Lung (tissue), 12 donors: ENCODE measurements around the gene LSAMP. TPM values are rescaled to one million over a fixed set of nuclear protein-coding genes. Genes with fewer than 3 reads are reported as not detected.

Source experiments
- ATAC-seq: fragments of 200-7000 bp; cut with Tn5 transposase; one replicate; pipeline ENCODE4 v1.9.1; 2020; ENCODE audit warnings: moderate number of reproducible peaks; ENCODE audit not compliant: insufficient read depth, low FRiP score
- DNase-seq, 3 donors: peaks; one replicate each; pipeline ENCODE4 v3.0.0-alpha.2; 2013 to 2017
- H3K27ac ChIP-seq, 2 donors: one replicate each; pipeline ENCODE4 v1.5.1; 2013; ENCODE audit warnings: mild to moderate bottlenecking in 2 of 2, moderate library complexity in 2 of 2, control low read depth in 1 of 2, inconsistent platforms in 1 of 2, low read depth in 1 of 2, low read length in 1 of 2
- H3K27me3 ChIP-seq, 3 donors: one replicate each; pipeline ENCODE4 v1.5.1; 2013; ENCODE audit warnings: low read length in 2 of 3; ENCODE audit not compliant: control insufficient read depth in 3 of 3, insufficient read depth in 3 of 3
- H3K36me3 ChIP-seq, 4 donors: one replicate each; pipeline ENCODE4 v1.5.1; 2013; ENCODE audit warnings: low read length in 4 of 4, mild to moderate bottlenecking in 1 of 4, moderate library complexity in 1 of 4; ENCODE audit not compliant: control insufficient read depth in 4 of 4, insufficient read depth in 4 of 4
- H3K4me1 ChIP-seq, 5 donors: one replicate each; pipeline ENCODE4 v1.5.1; 2013; ENCODE audit warnings: low read length in 5 of 5, mild to moderate bottlenecking in 2 of 5, moderate library complexity in 1 of 5; ENCODE audit not compliant: control insufficient read depth in 5 of 5, insufficient read depth in 5 of 5
- H3K4me3 ChIP-seq: one replicate; pipeline ENCODE4 v1.5.1; 2013; ENCODE audit warnings: mild to moderate bottlenecking, control low read depth, moderate library complexity
- H3K9ac ChIP-seq, 2 donors: one replicate each; pipeline ENCODE4 v1.5.1; 2013; ENCODE audit warnings: low read length in 2 of 2, control low read depth in 1 of 2; ENCODE audit not compliant: insufficient read depth in 1 of 2
- H3K9me3 ChIP-seq, 4 donors: one replicate each; pipeline ENCODE4 v1.5.1; 2013; ENCODE audit warnings: low read length in 3 of 4, mild to moderate bottlenecking in 1 of 4, moderate library complexity in 1 of 4; ENCODE audit not compliant: control insufficient read depth in 4 of 4, insufficient read depth in 3 of 4
- WGBS, 2 donors: extraction: QIAGEN DNeasy Blood & Tissue Kit; methylation state at CpG; one replicate each; pipeline ENCODE4 v1.1.7; 2013; 5-methylcytosine and 5-hydroxymethylcytosine counted together
- polyA plus RNA-seq, 2 donors: library from polyadenylated mRNA; stranded (reverse); fragments of 200-250 nt; gene quantifications; one replicate each; pipeline ENCODE4 v1.2.1, GENCODE V29; 2013
- total RNA-seq, 2 donors: library from RNA; depleted of rRNA in 1 of 2; stranded (reverse); fragments of >200 nt in 1 of 2; gene quantifications; one replicate each; pipeline ENCODE4 v1.2.1, GENCODE V29; 2014 to 2021
- TF ChIP-seq, protein P1 (sequence below): IDR thresholded peaks from 2 replicates; pipeline ENCODE4 v1.5.1; 2012; ENCODE audit warnings: mild to moderate bottlenecking; ENCODE audit errors: control extremely low read depth, extremely low read depth
- donor health status: control.
- donor health status: control.
- donor health status: Bipolar disorder and iron deficiency.
- donor health status: healthy.
- donor health status: DM: yes; HTN: yes; CAD: no.

The LSAMP gene
- total and polyA plus RNA-seq, 4 donors, result 1.6 to 21.9 (median 9.5) TPM

DNA sequence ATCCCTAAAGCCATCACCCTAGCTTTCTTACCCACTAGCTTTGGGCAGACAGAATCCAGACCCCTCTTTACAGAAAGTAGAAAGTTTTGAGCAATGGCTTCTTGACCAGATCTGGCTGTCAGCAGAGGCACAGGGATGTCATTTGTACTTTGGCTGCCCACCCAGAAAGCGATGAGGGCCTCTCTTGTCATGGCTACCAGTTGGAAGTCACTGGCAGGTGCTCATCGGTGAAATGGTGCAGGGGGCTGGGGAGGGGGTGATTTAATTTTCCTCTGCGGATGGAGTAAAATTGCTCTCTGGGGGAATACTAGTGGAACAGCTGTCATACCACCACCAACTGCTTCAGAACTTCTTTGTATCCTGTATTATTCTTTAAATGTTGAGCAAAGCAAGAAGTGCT, 393.7 kb downstream of the LSAMP start:
- WGBS, 2 donors, result 91 to 94% methylated on average over 3 of the region's 3 CpGs
- TF ChIP-seq, protein P1, sequence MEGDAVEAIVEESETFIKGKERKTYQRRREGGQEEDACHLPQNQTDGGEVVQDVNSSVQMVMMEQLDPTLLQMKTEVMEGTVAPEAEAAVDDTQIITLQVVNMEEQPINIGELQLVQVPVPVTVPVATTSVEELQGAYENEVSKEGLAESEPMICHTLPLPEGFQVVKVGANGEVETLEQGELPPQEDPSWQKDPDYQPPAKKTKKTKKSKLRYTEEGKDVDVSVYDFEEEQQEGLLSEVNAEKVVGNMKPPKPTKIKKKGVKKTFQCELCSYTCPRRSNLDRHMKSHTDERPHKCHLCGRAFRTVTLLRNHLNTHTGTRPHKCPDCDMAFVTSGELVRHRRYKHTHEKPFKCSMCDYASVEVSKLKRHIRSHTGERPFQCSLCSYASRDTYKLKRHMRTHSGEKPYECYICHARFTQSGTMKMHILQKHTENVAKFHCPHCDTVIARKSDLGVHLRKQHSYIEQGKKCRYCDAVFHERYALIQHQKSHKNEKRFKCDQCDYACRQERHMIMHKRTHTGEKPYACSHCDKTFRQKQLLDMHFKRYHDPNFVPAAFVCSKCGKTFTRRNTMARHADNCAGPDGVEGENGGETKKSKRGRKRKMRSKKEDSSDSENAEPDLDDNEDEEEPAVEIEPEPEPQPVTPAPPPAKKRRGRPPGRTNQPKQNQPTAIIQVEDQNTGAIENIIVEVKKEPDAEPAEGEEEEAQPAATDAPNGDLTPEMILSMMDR, result no peak
- H3K27ac ChIP-seq, result no peak overlapping the region
- H3K4me1 ChIP-seq, result peaks cover 0 to 21% (median 0%) of the 10 kb centered on the region in 5 donors
- no peak overlapping the region for H3K4me3 ChIP-seq
- no peak overlapping the region for H3K9ac ChIP-seq
- H3K36me3 ChIP-seq, result no peaks in the 10 kb centered on the region
- no peak for DNase-seq
- H3K9me3 ChIP-seq, result no peaks in the 10 kb centered on the region
- H3K27me3 ChIP-seq, result no peaks in the 10 kb centered on the region
- ATAC-seq, result no peak

DNA sequence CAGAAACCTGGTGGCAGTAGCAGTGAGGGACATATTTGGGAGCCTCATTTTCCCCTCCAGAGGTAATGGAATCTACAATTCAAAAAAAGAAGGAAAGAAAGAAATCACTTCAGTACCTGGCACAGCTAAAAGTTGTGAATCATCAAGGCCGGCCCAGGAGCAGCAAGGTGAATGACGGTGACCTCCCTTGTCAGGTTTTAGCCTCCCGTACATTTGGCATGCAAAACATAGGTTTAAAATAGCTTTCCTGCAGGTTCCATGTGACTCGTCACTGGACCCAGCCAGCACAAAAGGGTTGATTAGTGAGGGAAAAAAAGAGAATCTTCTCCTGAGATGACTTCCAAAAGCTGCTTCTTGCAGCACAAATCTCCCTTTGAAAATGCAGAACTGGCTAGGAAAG, 394.2 kb downstream of the LSAMP start:
- no peak overlapping the region for H3K4me3 ChIP-seq
- H3K4me1 ChIP-seq, result peaks cover 0 to 27% (median 0%) of the 10 kb centered on the region in 5 donors
- WGBS, 2 donors, result 77 to 83% methylated on average over 4 of the region's 4 CpGs
- H3K36me3 ChIP-seq, result no peaks in the 10 kb centered on the region
- H3K27ac ChIP-seq, result no peak overlapping the region
- no peaks in the 10 kb centered on the region for H3K9me3 ChIP-seq
- no peak overlapping the region for H3K9ac ChIP-seq
- ATAC-seq (no peak), DNase-seq (no peak)
- H3K27me3 ChIP-seq, result no peaks in the 10 kb centered on the region
- TF ChIP-seq, protein P1, result no peak

DNA sequence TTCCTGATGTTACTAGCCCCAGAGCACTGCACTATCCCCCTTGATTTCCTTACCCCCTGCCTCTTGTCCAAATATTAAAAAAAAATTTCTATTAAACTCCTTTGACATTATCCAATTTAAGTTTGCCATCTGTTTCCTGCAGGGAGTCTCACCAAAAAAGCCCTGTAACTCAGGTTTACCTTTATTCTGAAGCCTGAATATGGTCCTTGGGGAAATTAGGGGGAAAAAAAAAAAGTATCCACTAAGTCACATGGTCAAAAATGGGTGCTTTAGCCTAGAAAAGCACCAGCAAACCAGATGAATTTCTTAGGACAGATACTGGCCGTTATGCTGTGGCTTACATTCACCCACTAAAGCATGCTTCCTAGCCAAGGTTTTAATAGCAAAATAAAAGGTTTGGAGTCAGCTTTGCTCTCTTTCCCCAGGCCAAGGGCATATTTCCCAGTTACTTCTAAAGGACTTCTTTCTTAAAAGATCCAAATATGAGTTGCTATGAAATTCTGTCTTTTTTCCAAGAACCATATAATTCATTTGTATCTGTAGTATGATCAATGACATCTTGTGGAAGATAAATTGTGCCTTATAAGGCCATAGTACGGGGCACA, 394.9 kb downstream of the LSAMP start:
- ATAC-seq, result no peak
- Histone ChIP-seq H3K4me1 (peaks cover 0 to 29% (median 0%) of the 10 kb centered on the region in 5 donors), H3K9me3 (no peaks in the 10 kb centered on the region), H3K36me3 (no peaks in the 10 kb centered on the region), H3K4me3 (no peak overlapping the region), H3K9ac (no peak overlapping the region), H3K27me3 (no peaks in the 10 kb centered on the region), H3K27ac (no peak overlapping the region)
- TF ChIP-seq, protein P1, result no peak
- 75 to 85% methylated on average over 2 of the region's 2 CpGs for WGBS, 2 donors
- DNase-seq, result peak in 2 of 3 donors; percentile 12 to 46

DNA sequence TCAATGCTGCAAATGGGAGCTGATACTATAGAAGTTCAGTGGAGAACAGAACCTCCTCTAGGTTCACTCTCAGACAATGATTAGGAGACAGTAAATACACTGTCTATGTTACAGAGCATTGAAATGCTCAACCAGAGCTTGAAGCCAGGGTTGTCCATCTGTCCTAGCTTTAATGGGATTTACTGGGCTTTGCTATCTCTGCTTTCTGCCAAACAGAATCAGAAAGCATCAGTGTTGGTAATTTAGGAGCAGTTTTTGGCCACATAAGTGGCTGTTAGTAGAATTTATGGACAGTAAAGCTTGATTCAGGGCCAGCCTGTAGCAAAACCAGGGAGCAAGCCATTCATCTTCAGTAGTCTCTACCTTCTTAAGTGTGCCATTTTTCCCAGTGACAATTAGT, 396.3 kb downstream of the LSAMP start:
- no peak overlapping the region for H3K9ac ChIP-seq
- DNase-seq (peak in 2 of 3 donors; percentile 69 to 82), ATAC-seq (no peak)
- no peak overlapping the region for H3K4me3 ChIP-seq
- no peaks in the 10 kb centered on the region for H3K27me3 ChIP-seq
- peaks cover 0 to 29% (median 0%) of the 10 kb centered on the region in 5 donors for H3K4me1 ChIP-seq
- no peaks in the 10 kb centered on the region for H3K9me3 ChIP-seq
- TF ChIP-seq, protein P1, result no peak
- H3K36me3 ChIP-seq, result no peaks in the 10 kb centered on the region
- H3K27ac ChIP-seq, result no peak overlapping the region
